ENCODE data around the gene CCL18.
"Not testable (repeated sequence)": the region's sequence is repeated elsewhere in the genome, so short reads cannot be mapped to it uniquely, and the experiment has no call there.

Gene CCL18

GRCh38 chr17:36104701-36105181 lies 40.7 kb downstream of the CCL18 start:
- DNase-seq = no peak

GRCh38 chr17:36105781-36106492 lies 41.9 kb downstream of the CCL18 start:
- DNase-seq = no peak

DNA sequence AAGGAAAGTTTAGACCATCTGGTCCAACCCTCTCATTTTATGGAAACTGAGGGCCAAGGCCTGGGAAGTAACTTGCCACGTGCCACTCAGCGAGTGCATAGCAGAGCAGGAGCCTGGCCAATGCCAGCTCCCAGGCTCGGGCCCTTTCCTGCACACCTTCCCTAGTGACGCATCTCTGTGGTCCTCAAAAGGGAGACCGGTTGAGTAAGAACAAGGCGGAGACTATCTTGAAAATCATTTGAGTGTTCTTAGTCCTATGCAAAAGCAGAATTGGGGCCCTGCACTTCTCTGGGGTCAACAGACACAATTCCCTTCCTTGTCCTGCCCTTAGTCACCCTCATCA lies 42.4 kb downstream of the CCL18 start:
- no peak for DNase-seq

DNA sequence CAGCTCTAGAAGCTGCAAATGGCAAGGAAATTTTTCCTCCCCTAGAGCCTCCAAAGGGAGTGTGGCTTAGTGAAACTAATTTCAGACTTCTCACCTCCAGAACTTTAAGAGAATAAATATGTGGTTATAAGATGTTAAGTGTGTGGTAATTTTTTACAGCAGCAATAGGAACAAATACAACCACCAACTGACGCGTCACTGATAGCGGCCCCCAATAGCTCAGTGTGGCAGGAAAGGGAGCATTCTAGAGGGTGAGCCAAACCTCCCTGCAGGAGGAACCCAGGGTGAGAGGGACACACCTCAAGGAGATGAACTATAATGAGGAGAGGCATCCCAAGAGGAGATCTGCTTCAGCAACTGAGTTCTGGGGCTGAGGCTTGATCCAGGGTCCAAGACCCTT lies 43.6 kb downstream of the CCL18 start:
- no peak for DNase-seq

DNA sequence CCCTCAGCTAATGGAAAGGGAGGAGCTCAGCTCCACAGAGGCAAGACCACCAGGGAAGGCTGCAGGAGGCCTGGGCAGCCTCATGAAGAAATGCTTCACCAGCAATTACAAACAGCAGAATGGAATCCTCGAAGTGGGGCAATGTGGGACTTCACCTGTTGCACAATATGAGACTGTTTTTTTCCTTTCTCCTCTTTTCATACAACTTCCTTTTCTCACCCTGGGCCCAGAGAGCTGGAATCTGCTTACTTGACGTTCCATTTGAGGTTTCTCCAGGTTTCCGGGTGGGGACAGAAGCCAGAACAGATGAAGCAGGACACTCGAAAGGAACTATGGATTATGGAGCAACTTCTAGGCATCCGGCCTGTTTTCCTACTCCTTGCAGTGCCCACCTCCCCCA lies 44.2 kb downstream of the CCL18 start:
- not testable (repeated sequence) for DNase-seq

DNA sequence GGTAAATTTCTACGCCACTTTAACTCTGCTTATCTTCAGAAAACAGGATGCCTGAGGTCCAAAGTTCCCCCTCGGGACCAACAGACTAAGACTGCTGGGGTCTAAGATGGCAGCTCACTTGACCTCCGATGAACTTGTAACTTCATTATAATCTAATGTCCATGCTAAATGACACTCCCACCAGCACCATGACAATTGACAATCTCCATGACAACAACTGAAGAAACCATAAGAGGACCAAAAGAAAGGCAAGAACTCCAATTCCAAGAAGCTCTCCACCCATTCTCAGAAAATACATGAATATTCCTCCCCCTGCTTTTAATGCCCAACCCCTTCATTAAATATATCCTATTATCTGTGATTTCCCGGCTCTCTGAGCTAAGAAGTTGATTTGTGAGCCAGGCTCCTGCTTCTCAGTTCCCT lies 47.0 kb downstream of the CCL18 start:
- no peak for DNase-seq

DNA sequence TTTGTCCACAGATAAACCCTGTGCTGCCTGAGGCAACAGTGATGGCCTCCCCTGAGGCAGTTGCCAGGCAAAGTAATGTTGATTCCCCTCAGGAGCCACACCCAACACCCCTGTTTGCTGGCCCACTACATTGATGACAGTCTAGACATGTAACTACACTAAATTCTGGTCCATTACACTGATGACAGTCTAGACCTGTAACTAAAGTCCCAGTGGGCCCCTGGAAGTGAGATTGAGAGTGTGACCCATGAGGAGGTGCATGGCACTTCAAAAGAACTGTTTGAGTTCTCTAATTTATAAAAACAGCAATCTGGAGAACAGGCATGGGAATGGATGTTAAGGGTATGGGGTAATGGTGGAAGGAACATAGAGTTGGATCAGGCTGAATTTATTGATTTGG lies 48.5 kb downstream of the CCL18 start:
- no peak for DNase-seq

DNA sequence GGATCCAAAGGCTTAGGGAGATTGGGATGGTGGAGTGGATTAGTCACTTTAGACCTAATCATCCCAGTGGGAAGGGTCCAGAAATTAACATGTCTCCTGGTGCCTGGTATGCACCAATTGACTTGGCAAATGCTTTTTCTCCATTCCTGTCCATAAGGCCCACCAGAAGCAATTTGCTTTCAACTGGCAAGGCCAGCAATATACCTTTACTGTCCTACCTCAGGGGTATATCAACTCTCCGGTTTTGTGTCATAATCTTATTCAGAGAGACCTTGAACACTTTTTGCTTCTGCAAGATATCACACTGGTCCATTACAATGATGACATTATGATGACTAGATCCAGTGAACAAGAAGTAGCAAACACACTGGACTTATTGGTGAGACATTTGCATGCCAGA lies 49.1 kb downstream of the CCL18 start:
- DNase-seq = not testable (repeated sequence)

DNA sequence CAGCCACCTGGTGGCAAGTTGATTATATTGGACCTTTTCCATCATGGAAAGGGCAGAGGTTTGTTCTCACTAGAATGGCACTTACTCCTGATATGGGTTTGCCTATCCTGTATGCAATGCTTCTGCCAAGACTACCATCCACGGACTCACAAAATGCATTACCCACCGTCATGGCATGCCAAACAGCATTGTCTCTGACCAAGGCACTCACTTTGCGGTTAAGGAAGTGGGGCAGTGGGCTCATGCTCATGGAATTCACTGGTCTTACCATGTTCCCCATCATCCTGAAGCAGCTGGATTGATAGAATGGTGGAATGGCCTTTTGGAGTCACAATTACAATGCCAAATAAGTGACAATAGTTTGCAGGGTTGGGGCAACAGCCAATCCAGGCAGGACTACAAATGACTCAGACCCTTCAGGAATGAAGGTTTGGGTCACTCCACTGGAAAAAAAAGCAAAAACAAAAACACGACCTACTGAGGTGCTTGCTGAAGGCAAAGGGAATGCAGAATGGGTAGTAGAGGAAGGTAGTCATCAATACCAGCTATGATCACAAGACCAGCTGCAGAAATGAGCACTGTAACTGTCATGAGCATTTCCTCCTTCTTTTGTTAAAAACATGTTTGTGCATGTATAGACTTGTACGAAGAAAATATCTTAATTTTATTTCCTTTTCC lies 51.0 kb downstream of the CCL18 start:
- DNase-seq = not testable (repeated sequence)

DNA sequence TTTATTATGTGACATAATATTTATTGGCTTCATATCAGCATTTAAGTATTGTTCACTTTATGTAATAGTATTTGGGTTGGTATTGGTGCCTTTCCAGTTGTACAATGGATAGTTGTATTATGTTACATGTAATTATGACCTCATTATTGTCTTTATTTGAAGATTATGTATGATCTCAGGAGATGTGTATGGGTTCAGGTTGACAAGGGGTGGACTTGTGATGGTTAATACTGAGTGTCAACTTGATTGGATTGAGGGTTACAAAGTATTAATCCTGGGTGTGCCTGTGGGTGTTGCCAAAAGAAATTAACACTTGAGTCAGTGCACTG lies 51.5 kb downstream of the CCL18 start:
- DNase-seq = not testable (repeated sequence)

DNA sequence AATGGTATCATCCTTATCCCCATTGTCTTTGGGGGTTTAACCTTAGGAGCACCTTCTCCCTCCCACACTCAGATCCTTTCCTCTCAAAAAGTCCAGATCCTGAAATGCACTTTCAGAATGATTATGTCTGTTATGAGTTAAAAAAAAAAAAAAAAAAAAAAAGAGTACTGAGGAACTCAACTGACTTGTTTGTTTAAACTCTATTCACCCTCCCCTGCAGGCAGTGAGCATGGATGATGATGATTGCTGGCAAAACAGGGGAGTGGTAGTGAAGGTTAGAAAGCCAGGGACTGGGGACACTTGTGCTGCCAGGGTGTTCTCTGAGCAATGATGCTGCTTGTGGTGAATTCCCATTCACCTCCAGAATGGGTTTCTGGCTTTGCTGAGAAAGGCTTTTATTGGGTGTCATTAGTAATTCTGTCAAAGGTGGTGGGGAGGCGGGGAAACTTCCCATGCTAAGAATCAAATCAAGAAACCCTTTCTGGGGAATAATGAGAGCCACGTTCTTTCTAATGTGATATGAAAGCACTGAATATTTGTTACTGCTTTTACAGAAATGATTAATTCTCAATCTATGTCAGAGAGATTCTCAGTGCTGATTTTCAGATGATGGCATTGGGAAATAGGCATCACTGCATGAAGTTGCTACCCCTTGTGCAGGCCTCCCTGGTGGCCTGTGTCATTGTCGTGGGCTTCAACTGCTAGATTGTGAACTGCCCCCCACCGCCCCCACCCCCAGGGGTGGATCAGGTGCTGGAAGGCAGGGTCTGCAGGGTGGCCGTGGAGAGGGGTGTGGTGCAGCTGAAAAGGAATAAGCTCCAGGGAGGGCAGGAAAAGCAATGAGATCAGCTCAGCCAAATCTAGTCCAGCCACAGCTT lies 53.7 kb downstream of the CCL18 start:
- DNase-seq = no peak

GRCh38 chr17:36118477-36119353 lies 54.6 kb downstream of the CCL18 start:
- no peak for DNase-seq

- no peak for DNase-seq
Measured at GRCh38 chr17:36120221-36120620, 56.1 kb downstream of the CCL18 start.

DNA sequence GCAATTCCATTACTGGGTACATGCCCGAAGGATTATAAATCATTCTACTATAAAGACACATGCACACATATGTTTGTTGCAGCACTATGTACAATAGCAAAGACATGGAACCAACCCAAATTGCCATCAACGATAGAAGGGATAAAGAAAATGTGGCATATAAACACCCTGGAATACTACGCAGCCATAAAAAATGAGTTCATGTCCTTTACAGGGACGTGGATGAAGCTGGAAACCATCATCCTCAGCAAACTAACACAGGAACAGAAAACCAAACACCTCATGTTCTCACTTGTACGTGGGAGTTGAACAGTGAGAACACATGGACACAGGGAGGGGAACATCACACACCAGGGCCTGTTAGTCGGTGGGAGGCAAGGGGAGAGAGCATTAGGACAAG lies 57.0 kb downstream of the CCL18 start:
- not testable (repeated sequence) for DNase-seq
